ENCODE results near the gene MOB3A. TPM values are rescaled to one million over a fixed set of nuclear protein-coding genes. Genes with fewer than 3 reads are reported as not detected.

MOB3A gene
- total RNA-seq, 1 donor from 2014 or later: 88.5 TPM

DNA sequence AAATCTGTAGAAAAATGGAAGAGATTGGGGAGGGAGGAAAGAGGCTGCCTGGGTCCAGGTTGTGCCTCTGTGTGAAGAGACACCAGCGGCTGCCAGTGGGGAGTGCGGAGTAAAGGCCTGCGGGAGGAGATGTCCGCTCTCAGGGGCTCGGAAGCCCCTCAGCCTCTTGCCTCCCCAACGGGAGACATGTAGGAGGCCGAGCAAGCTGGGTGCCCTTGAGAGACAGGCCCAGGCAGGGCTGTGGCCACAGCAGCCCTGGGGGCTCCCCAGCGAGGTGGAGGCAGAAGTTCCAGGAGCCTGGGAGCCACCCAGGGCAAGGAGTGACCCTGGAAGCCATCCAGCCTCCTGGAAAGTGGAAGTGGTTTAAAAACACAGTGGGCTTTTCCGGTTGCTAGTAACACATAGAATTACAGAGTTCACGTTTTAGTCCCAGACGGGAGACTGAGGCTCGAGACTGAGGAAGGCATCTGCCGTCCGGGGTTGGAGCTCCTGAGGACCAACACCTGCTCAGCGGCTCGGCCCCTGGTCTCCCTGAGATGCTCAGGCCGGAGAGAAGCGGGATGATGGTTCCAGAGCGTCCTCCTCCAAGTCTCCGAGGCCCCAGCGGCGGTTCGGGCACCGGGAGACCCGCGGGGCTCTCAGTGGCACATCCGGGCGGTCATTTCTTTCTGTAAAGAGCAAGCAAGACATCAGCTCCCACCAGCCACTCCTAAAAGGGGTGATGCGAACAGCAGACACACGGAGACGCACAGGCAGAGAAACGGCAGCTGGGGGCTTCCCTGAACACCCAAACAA, 23.2 kb downstream of the MOB3A start:
- no peak for DNase-seq (ENCODE audit: low spot score)
- Mint-ChIP-seq H3K27me3 (ENCODE audit: unreplicated experiment) (peaks cover 6% of the 10 kb centered on the region), H3K4me3 (ENCODE audit: unreplicated experiment) (peak overlapping the region; percentile 81), H3K36me3 (ENCODE audit: low read depth, unreplicated experiment) (peaks cover 26% of the 10 kb centered on the region), H3K9me3 (ENCODE audit: unreplicated experiment) (no peaks in the 10 kb centered on the region), H3K27ac (ENCODE audit: unreplicated experiment) (peak overlapping the region; percentile 18), H3K4me1 (ENCODE audit: unreplicated experiment) (no peaks in the 10 kb centered on the region)
- TF ChIP-seq, protein P1, sequence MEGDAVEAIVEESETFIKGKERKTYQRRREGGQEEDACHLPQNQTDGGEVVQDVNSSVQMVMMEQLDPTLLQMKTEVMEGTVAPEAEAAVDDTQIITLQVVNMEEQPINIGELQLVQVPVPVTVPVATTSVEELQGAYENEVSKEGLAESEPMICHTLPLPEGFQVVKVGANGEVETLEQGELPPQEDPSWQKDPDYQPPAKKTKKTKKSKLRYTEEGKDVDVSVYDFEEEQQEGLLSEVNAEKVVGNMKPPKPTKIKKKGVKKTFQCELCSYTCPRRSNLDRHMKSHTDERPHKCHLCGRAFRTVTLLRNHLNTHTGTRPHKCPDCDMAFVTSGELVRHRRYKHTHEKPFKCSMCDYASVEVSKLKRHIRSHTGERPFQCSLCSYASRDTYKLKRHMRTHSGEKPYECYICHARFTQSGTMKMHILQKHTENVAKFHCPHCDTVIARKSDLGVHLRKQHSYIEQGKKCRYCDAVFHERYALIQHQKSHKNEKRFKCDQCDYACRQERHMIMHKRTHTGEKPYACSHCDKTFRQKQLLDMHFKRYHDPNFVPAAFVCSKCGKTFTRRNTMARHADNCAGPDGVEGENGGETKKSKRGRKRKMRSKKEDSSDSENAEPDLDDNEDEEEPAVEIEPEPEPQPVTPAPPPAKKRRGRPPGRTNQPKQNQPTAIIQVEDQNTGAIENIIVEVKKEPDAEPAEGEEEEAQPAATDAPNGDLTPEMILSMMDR (IDR thresholded peaks at IDR 0.05; ENCODE audit: unreplicated experiment): no peak

DNA sequence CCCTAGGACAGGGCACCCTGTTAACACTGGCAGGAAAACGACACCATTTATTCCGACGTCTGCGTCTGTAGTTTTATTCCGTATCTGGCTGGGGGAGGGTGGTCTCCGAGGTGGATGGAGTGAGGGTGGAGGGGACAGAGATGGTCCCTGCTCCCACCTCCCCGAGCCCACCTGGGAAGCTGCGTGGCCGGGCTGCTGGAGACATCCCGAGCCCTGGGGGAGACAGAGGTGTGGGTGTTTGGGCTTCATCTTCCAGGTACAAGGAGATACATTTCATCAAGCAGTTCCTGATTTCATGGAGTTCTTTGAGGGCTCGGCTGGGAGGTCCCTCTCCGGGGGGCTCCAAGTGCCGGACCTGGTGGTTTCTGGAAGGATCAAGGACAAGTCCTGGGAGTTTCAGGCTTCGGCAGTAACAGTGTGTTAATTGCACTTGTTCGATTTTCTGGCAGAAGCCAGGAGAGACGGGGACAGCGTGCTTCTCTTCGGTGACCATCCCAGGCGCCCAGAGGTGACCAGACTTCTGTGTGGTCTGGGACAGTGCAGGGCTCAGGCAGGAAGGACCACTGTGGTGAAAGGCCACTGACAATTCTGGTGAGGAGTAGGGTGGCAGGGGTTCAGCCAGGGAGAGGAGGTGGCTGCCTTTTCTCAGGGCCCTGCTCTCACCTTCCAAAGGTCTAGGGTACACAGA, 25.0 kb downstream of the MOB3A start:
- DNase-seq (ENCODE audit: low spot score): no peak
- Mint-ChIP-seq H3K4me3 (ENCODE audit: unreplicated experiment) (peak overlapping the region; percentile 69), H3K36me3 (ENCODE audit: low read depth, unreplicated experiment) (peaks cover 26% of the 10 kb centered on the region), H3K27me3 (ENCODE audit: unreplicated experiment) (peaks cover 6% of the 10 kb centered on the region), H3K27ac (ENCODE audit: unreplicated experiment) (peak overlapping the region; percentile 42), H3K9me3 (ENCODE audit: unreplicated experiment) (no peaks in the 10 kb centered on the region), H3K4me1 (ENCODE audit: unreplicated experiment) (no peaks in the 10 kb centered on the region)
- TF ChIP-seq, protein P1 (IDR thresholded peaks at IDR 0.05; ENCODE audit: unreplicated experiment): no peak

DNA sequence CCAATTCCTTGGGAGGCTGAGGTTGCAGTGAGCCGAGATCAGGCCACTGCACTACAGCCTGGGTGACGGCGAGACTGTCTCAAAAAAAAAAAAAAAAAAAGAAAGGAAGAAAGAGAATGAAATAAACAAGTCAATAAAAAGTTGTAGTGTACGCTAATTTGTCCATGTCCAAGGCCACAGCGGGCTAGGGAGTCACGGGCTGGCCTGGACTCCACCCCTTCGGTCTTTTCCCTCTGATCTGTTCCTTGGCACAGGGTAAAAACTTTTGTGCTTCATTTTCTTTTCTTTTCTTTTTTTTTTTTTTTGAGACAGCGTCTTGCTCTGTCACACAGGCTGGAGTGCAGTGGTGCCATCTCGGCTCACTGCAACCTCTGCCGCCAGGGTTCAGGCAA, 25.7 kb downstream of the MOB3A start:
- no peak overlapping the region for H3K27ac Mint-ChIP-seq (ENCODE audit: unreplicated experiment)
- peaks cover 2% of the 10 kb centered on the region for H3K27me3 Mint-ChIP-seq (ENCODE audit: unreplicated experiment)
- H3K9me3 Mint-ChIP-seq (ENCODE audit: unreplicated experiment): no peaks in the 10 kb centered on the region
- H3K4me3 Mint-ChIP-seq (ENCODE audit: unreplicated experiment): no peak overlapping the region
- no peaks in the 10 kb centered on the region for H3K4me1 Mint-ChIP-seq (ENCODE audit: unreplicated experiment)
- DNase-seq (ENCODE audit: low spot score): no peak
- TF ChIP-seq, protein P1 (IDR thresholded peaks at IDR 0.05; ENCODE audit: unreplicated experiment): no peak
- peaks cover 26% of the 10 kb centered on the region for H3K36me3 Mint-ChIP-seq (ENCODE audit: low read depth, unreplicated experiment)

DNA sequence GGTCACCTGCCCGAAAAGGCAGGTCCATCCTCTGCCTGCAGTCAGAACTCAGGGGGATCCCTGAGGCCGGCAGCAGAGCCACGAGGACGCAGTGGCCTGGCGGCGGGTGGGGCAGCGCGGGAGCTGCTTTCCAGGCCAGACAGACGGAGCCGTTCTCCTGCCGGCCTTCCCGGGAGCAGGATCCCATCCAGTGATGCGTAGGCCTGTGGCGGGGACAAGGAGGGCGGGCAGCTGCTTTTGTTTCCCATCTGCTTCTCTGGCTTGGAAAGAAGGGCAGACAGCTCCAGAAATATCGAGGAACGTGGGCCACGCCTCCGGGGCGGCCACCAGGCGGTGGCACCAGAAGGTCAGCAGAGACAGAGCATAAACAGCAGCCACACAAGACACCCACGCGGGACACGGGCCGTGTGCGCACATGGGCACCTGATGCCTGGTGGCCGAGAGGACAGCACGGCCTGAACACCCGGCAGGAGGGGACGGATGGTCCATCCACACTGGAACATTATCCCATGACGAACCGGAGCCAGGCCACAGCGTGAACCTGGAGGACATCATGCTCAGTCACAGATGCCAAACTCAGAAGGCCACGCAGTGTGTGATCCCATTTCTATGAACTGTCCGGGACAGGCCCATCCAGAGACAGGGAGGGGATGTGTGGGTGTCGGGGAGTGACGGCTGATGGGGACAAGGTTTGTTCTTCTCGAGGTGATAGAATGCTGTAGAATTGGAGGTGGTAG, 31.2 kb downstream of the MOB3A start:
- TF ChIP-seq, protein P1 (IDR thresholded peaks at IDR 0.05; ENCODE audit: unreplicated experiment): no peak
- Mint-ChIP-seq H3K36me3 (ENCODE audit: low read depth, unreplicated experiment) (no peaks in the 10 kb centered on the region), H3K27ac (ENCODE audit: unreplicated experiment) (peak overlapping the region; percentile 43), H3K4me1 (ENCODE audit: unreplicated experiment) (peaks cover 15% of the 10 kb centered on the region), H3K4me3 (ENCODE audit: unreplicated experiment) (no peak overlapping the region), H3K27me3 (ENCODE audit: unreplicated experiment) (peaks cover 9% of the 10 kb centered on the region), H3K9me3 (ENCODE audit: unreplicated experiment) (no peaks in the 10 kb centered on the region)
- no peak for DNase-seq (ENCODE audit: low spot score)
